Pancreas (tissue), 10 donors: ENCODE results near the gene MS4A4E. TPM values are rescaled to one million over a fixed set of nuclear protein-coding genes. Genes with fewer than 3 reads are reported as not detected.
"Not testable (repeated sequence)": the region's sequence is repeated elsewhere in the genome, so short reads cannot be mapped to it uniquely, and the experiment has no call there.

Experiments used
- ATAC-seq, 4 donors: fragments of 200-7000 bp; cut with Tn5 transposase; one replicate each; pipeline versions ENCODE4 v1.8.0 to v1.9.1; 2020; ENCODE audit warnings: mild to moderate bottlenecking in 4 of 4, moderate library complexity in 4 of 4
- DNase-seq, 6 donors: peaks; one replicate each; pipeline ENCODE4 v3.0.0-alpha.2; 2020
- FAIRE-seq: peaks from 2 replicates; lab custom pipeline; 2012; peaks lifted over from hg19 to GRCh38; lab: Jason Lieb, UNC
- H3K27ac ChIP-seq, 4 donors: fragments of 200-600 bp; sonication (generic); 1 replicate in 3 of 4; 2 replicates in 1 of 4; pipeline versions ENCODE4 v1.5.0 to v1.8.0; 2020
- H3K27me3 ChIP-seq, 4 donors: fragments of 200-600 bp; one replicate each; pipeline ENCODE4 v1.8.0; 2021
- H3K36me3 ChIP-seq, 3 donors: fragments of 200-600 bp; sonication (generic) in 1 of 3; one replicate each; pipeline versions ENCODE4 v1.5.0 to v1.8.0; 2020 to 2021
- H3K4me1 ChIP-seq, 3 donors: fragments of 200-600 bp; one replicate each; pipeline ENCODE4 v1.8.0; 2021
- H3K4me3 ChIP-seq, 4 donors: fragments of 200-600 bp; sonication (generic) in 2 of 4; one replicate each; pipeline versions ENCODE4 v1.5.0 to v1.8.0; 2020 to 2021
- H3K9me3 ChIP-seq, 4 donors: fragments of 200-600 bp; one replicate each; pipeline ENCODE4 v1.8.0; 2021
- WGBS, 2 donors: extraction: QIAGEN DNeasy Blood & Tissue Kit; methylation state at CpG; one replicate each; pipeline ENCODE4 v1.1.7; 2013; 5-methylcytosine and 5-hydroxymethylcytosine counted together
- intact Hi-C, 3 donors: fragments of 100-400 bp; cut with DNase I; formaldehyde crosslinking; loops; one replicate each; pipeline versions ENCODE4 v1.11.1 to v1.14.2; 2022
- polyA plus RNA-seq, 2 donors: library from polyadenylated mRNA; stranded (reverse); fragments of 200-250 nt; gene quantifications; one replicate each; pipeline ENCODE4 v1.2.3, GENCODE V29; 2013
- total RNA-seq, 6 donors: library from RNA; stranded (reverse); fragmentation: NEBNext Ultra II Directional in 4 of 6; extraction: Animal tissue kit (Norgen Biotek cat#: 25700) in 4 of 6; gene quantifications; one replicate each; pipeline versions ENCODE4 v1.2.1 to v1.2.4, GENCODE V29; 2021 to 2023
- TF ChIP-seq, protein P1 (sequence below), 4 donors: fragments of 200-600 bp; sonication (generic) in 3 of 4; IDR thresholded peaks; one replicate each; pipeline versions ENCODE4 v1.5.0 to v1.8.0; 2021; ENCODE audit warnings: antibody characterized with exemption in 4 of 4
- donor health status: healthy with polysubstance abuse.
- donor health status: DM: no; HTN: no; CAD: no; lungs with moderate emphysema.
- donor health status: DM: no; HTN: no; CAD: no.
- donor health status: control.
- donor health status: control.
- donor health status: Bipolar disorder and iron deficiency.
- donor health status: DM: yes; HTN: yes; CAD: no.
- donor health status: DM: no; HTN: no; CAD: no.
- donor health status: DM: no; HTN: no; CAD: no.
- donor health status: DM: yes; HTN: yes; CAD: no.

Gene MS4A4E
- total and polyA plus RNA-seq, 8 donors: 0.14 to 3.3 (median 0.35) TPM; not detected in 1

DNA sequence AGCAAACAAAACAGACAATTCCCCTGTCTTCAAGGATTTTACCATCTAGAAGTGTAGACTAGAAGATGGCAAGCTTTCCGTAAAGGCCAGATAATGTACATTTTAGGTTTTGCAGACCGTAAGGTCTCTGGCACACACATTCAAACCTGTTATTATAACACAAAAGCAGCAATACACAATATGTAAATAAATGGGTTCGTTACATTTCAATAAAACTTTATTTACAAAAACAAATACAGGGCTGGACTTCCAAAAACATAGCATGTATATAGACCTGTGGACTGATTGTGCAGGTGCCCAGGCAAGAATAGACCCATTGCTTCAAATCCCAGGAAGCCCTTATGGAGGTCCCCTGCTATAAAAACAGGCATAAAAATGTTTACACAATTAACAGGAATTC lies 33.0 kb downstream of the MS4A4E start:
- no peak for ATAC-seq
- H3K27me3 ChIP-seq: peaks cover 0 to 3% (median 0%) of the 10 kb centered on the region in 4 donors

DNA sequence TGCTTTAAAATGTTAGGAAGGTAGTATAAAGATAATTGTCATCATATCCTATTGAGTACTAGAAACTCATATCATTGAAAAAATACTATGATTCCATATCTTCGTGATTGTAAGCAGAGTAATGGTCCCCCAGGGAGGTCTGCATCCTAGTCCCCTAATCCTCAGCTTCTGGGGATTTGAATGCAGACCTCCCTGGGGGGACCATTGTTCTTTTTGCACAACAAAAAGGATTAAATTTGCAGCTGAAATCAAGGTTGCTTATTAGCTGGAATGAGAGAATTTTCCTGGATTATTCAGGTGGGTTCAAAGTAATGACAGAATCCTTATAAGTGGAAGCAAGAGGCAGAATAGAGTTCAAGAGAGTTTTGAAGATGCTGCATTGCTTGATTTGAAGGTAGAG lies 34.0 kb downstream of the MS4A4E start:
- H3K4me3 ChIP-seq: no peak overlapping the region
- WGBS, 2 donors: 34 to 36% methylated on average over 1 of the region's 1 CpG
- intact Hi-C loops: no loop called here
- no peak for FAIRE-seq
- DNase-seq: no peak
- H3K36me3 ChIP-seq: no peaks in the 10 kb centered on the region
- H3K4me1 ChIP-seq: no peaks in the 10 kb centered on the region
- no peak overlapping the region for H3K27ac ChIP-seq
- peaks cover 0 to 3% (median 0%) of the 10 kb centered on the region in 4 donors for H3K27me3 ChIP-seq
- ATAC-seq: no peak
- TF ChIP-seq, protein P1, sequence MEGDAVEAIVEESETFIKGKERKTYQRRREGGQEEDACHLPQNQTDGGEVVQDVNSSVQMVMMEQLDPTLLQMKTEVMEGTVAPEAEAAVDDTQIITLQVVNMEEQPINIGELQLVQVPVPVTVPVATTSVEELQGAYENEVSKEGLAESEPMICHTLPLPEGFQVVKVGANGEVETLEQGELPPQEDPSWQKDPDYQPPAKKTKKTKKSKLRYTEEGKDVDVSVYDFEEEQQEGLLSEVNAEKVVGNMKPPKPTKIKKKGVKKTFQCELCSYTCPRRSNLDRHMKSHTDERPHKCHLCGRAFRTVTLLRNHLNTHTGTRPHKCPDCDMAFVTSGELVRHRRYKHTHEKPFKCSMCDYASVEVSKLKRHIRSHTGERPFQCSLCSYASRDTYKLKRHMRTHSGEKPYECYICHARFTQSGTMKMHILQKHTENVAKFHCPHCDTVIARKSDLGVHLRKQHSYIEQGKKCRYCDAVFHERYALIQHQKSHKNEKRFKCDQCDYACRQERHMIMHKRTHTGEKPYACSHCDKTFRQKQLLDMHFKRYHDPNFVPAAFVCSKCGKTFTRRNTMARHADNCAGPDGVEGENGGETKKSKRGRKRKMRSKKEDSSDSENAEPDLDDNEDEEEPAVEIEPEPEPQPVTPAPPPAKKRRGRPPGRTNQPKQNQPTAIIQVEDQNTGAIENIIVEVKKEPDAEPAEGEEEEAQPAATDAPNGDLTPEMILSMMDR (IDR thresholded peaks at IDR 0.05): no peak
- H3K9me3 ChIP-seq: no peaks in the 10 kb centered on the region

More for the DNA sequence above, 33.0 kb downstream of the MS4A4E start:
- FAIRE-seq (no peak), DNase-seq (no peak)
- no peak overlapping the region for H3K27ac ChIP-seq
- no peaks in the 10 kb centered on the region for H3K4me1 ChIP-seq
- no peaks in the 10 kb centered on the region for H3K36me3 ChIP-seq
- TF ChIP-seq, protein P1 (IDR thresholded peaks at IDR 0.05): no peak
- no peaks in the 10 kb centered on the region for H3K9me3 ChIP-seq
- H3K4me3 ChIP-seq: no peak overlapping the region
- intact Hi-C loops: no loop called here
- 83 to 84% methylated on average over 3 of the region's 3 CpGs for WGBS, 2 donors

DNA sequence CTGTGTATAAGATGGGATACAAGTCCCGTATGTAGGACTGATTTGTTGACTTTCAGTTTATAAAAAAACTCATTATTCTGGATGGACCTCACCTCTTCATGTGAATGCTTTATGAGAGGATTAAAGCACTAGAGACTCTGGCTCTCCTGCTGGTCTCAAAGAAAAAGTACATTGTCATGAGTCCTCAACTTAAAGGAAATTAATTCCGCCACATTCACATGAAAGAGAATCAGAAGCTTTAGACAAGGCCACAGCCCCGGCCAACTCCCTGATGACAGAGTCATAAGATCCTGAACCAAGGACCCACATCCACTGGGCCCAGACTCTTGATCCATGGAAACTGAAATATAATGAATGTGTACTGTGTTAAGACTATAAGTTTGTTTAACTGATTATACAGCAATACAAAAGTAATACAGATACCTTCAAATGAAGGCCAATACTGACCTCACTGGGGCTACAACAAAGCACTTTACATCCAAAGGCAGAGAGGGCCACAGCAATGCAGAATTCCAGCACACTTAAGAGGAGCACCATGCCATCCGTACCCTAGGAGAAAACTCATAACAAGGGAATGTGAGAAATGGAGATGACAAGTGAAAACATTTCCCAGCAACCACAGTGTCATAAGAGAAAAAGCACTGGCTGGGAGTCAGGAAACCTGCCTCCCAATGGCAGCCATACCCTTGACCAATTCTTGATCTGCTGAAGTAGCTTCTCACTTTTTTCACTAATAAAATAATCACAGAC lies 34.6 kb downstream of the MS4A4E start:
- H3K4me3 ChIP-seq: no peak overlapping the region
- WGBS, 2 donors: 78 to 84% methylated on average over 4 of the region's 4 CpGs
- no peak for FAIRE-seq
- H3K4me1 ChIP-seq: no peaks in the 10 kb centered on the region
- H3K36me3 ChIP-seq: no peaks in the 10 kb centered on the region
- no peak overlapping the region for H3K27ac ChIP-seq
- ATAC-seq: no peak
- peaks cover 0 to 3% (median 0%) of the 10 kb centered on the region in 4 donors for H3K27me3 ChIP-seq
- no peaks in the 10 kb centered on the region for H3K9me3 ChIP-seq
- TF ChIP-seq, protein P1 (IDR thresholded peaks at IDR 0.05): no peak
- no peak for DNase-seq
- intact Hi-C loops: no loop called here

DNA sequence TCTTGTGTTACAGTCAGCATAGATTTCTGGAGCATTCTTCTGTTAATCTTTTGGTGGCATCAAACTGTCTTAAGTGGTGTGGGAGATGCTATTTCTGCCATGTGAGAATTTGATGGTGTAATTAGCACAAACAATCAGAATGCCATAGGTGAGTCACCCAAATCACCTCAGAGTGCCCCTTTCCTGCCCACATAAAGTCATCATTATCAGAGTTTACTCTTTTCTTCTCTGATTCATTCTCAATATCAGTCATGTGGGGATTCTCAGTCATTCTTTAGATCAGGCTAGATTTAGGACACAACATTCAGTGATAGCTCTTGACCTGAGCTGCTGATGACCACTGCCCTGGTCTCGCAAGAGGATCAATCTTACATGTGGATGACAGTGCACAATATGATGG lies 36.3 kb downstream of the MS4A4E start:
- Histone ChIP-seq H3K27me3 (peaks cover 0 to 3% (median 0%) of the 10 kb centered on the region in 4 donors), H3K9me3 (no peaks in the 10 kb centered on the region), H3K4me1 (no peaks in the 10 kb centered on the region), H3K4me3 (no peak overlapping the region), H3K36me3 (no peaks in the 10 kb centered on the region), H3K27ac (no peak overlapping the region)
- WGBS, 2 donors: 88 to 89% methylated on average over 1 of the region's 1 CpG
- TF ChIP-seq, protein P1 (IDR thresholded peaks at IDR 0.05): no peak
- DNase-seq (no peak), FAIRE-seq (no peak), ATAC-seq (no peak)
- intact Hi-C loops: no loop called here

DNA sequence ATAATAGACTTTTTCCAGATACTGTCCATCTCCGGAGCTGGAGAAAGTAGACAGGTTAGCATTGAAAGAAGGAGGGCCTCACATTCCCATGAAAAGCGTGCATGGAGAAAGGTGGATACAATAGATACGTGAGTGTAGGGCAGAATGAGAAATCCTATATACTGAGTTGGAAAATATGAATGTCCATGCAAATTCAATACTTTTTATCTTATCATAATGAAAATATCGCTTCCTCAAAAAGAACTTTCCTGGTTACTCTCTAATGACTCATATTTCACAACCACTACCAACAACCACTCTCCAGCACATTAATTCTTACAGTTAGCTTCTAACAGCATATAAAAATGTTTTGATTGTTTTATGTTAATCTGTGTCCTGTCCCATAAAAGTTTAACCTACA lies 38.0 kb downstream of the MS4A4E start:
- Histone ChIP-seq H3K9me3 (no peaks in the 10 kb centered on the region), H3K4me3 (no peak overlapping the region), H3K36me3 (no peaks in the 10 kb centered on the region), H3K27me3 (peaks cover 0 to 3% (median 0%) of the 10 kb centered on the region in 4 donors), H3K4me1 (no peaks in the 10 kb centered on the region), H3K27ac (no peak overlapping the region)
- intact Hi-C loops: no loop called here
- 75 to 86% methylated on average over 4 of the region's 4 CpGs for WGBS, 2 donors
- ATAC-seq (no peak), DNase-seq (no peak), FAIRE-seq (no peak)
- TF ChIP-seq, protein P1 (IDR thresholded peaks at IDR 0.05): no peak

DNA sequence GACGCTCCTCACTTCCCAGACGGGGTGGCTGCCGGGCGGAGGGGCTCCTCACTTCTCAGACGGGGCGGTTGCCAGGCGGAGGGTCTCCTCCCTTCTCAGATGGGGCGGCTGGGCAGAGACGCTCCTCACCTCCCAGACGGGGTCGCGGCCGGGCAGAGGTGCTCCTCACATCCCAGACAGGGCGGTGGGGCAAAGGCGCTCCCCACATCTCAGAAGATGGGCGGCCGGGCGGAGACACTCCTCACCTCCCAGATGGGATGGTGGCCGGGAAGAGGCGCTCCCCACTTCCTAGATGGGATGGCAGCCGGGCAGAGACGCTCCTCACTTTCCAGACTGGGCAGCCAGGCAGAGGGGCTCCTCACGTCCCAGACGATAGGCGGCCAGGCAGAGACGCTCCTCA lies 41.6 kb downstream of the MS4A4E start:
- WGBS, 2 donors: 91 to 98% methylated on average over 9 to 22 of the region's 26 CpGs
- DNase-seq: peak in 1 of 6 donors; percentile 42
- intact Hi-C loops, H3K27me3 ChIP-seq, H3K36me3 ChIP-seq, H3K27ac ChIP-seq, ATAC-seq, FAIRE-seq, H3K9me3 ChIP-seq, H3K4me1 ChIP-seq, H3K4me3 ChIP-seq: not testable (repeated sequence)
